Pancreas (tissue), 10 donors: ENCODE data around the gene MTARC2. TPM values are rescaled to one million over a fixed set of nuclear protein-coding genes. Genes with fewer than 3 reads are reported as not detected.

Experiments used
- ATAC-seq, 4 donors: fragments of 200-7000 bp; cut with Tn5 transposase; one replicate each; pipeline versions ENCODE4 v1.8.0 to v1.9.1; 2020; ENCODE audit warnings: mild to moderate bottlenecking in 4 of 4, moderate library complexity in 4 of 4
- DNase-seq, 6 donors: peaks; one replicate each; pipeline ENCODE4 v3.0.0-alpha.2; 2020
- FAIRE-seq: peaks from 2 replicates; lab custom pipeline; 2012; peaks lifted over from hg19 to GRCh38; lab: Jason Lieb, UNC
- H3K27ac ChIP-seq, 4 donors: fragments of 200-600 bp; sonication (generic); 1 replicate in 3 of 4; 2 replicates in 1 of 4; pipeline versions ENCODE4 v1.5.0 to v1.8.0; 2020
- H3K27me3 ChIP-seq, 4 donors: fragments of 200-600 bp; one replicate each; pipeline ENCODE4 v1.8.0; 2021
- H3K36me3 ChIP-seq, 3 donors: fragments of 200-600 bp; sonication (generic) in 1 of 3; one replicate each; pipeline versions ENCODE4 v1.5.0 to v1.8.0; 2020 to 2021
- H3K4me1 ChIP-seq, 3 donors: fragments of 200-600 bp; one replicate each; pipeline ENCODE4 v1.8.0; 2021
- H3K4me3 ChIP-seq, 4 donors: fragments of 200-600 bp; sonication (generic) in 2 of 4; one replicate each; pipeline versions ENCODE4 v1.5.0 to v1.8.0; 2020 to 2021
- H3K9me3 ChIP-seq, 4 donors: fragments of 200-600 bp; one replicate each; pipeline ENCODE4 v1.8.0; 2021
- WGBS, 2 donors: extraction: QIAGEN DNeasy Blood & Tissue Kit; methylation state at CpG; one replicate each; pipeline ENCODE4 v1.1.7; 2013; 5-methylcytosine and 5-hydroxymethylcytosine counted together
- intact Hi-C, 3 donors: fragments of 100-400 bp; cut with DNase I; formaldehyde crosslinking; loops; one replicate each; pipeline versions ENCODE4 v1.11.1 to v1.14.2; 2022
- polyA plus RNA-seq, 2 donors: library from polyadenylated mRNA; stranded (reverse); fragments of 200-250 nt; gene quantifications; one replicate each; pipeline ENCODE4 v1.2.3, GENCODE V29; 2013
- total RNA-seq, 6 donors: library from RNA; stranded (reverse); fragmentation: NEBNext Ultra II Directional in 4 of 6; extraction: Animal tissue kit (Norgen Biotek cat#: 25700) in 4 of 6; gene quantifications; one replicate each; pipeline versions ENCODE4 v1.2.1 to v1.2.4, GENCODE V29; 2021 to 2023
- TF ChIP-seq, protein P1 (sequence below), 4 donors: fragments of 200-600 bp; sonication (generic) in 3 of 4; IDR thresholded peaks; one replicate each; pipeline versions ENCODE4 v1.5.0 to v1.8.0; 2021; ENCODE audit warnings: antibody characterized with exemption in 4 of 4
- donor health status: healthy with polysubstance abuse.
- donor health status: DM: no; HTN: no; CAD: no; lungs with moderate emphysema.
- donor health status: DM: no; HTN: no; CAD: no.
- donor health status: control.
- donor health status: control.
- donor health status: Bipolar disorder and iron deficiency.
- donor health status: DM: yes; HTN: yes; CAD: no.
- donor health status: DM: no; HTN: no; CAD: no.
- donor health status: DM: no; HTN: no; CAD: no.
- donor health status: DM: yes; HTN: yes; CAD: no.

Gene MTARC2
- total and polyA plus RNA-seq, 8 donors, result 12.2 to 27.0 (median 16.6) TPM

DNA sequence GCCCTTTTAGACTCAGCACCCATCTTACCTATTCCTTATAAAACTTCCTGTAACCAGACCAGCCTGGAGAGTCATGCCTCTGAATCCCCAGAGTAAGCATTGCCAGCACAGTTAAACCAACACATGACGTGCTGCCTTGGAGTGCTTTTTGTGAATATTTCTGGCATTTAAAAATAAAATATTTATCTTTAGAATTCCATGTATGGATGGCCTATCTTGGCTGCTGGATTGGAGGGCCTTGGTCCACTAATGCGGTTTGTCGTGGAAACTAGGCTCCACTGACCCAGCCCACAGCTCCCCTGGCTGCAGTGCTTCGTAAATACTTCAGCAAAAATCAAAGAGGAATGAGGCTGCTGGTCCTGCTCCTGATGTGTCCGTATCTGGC is 56.1 kb downstream of the MTARC2 start:
- no peak overlapping the region for H3K4me3 ChIP-seq
- no peaks in the 10 kb centered on the region for H3K27me3 ChIP-seq
- FAIRE-seq (no peak), ATAC-seq (no peak), DNase-seq (no peak)
- no peaks in the 10 kb centered on the region for H3K4me1 ChIP-seq
- 73 to 81% methylated on average over 5 of the region's 5 CpGs for WGBS, 2 donors
- intact Hi-C loops, result no loop called here
- TF ChIP-seq, protein P1, sequence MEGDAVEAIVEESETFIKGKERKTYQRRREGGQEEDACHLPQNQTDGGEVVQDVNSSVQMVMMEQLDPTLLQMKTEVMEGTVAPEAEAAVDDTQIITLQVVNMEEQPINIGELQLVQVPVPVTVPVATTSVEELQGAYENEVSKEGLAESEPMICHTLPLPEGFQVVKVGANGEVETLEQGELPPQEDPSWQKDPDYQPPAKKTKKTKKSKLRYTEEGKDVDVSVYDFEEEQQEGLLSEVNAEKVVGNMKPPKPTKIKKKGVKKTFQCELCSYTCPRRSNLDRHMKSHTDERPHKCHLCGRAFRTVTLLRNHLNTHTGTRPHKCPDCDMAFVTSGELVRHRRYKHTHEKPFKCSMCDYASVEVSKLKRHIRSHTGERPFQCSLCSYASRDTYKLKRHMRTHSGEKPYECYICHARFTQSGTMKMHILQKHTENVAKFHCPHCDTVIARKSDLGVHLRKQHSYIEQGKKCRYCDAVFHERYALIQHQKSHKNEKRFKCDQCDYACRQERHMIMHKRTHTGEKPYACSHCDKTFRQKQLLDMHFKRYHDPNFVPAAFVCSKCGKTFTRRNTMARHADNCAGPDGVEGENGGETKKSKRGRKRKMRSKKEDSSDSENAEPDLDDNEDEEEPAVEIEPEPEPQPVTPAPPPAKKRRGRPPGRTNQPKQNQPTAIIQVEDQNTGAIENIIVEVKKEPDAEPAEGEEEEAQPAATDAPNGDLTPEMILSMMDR (IDR thresholded peaks at IDR 0.05), result no peak
- no peak overlapping the region for H3K27ac ChIP-seq
- H3K36me3 ChIP-seq, result no peaks in the 10 kb centered on the region
- H3K9me3 ChIP-seq, result no peaks in the 10 kb centered on the region

DNA sequence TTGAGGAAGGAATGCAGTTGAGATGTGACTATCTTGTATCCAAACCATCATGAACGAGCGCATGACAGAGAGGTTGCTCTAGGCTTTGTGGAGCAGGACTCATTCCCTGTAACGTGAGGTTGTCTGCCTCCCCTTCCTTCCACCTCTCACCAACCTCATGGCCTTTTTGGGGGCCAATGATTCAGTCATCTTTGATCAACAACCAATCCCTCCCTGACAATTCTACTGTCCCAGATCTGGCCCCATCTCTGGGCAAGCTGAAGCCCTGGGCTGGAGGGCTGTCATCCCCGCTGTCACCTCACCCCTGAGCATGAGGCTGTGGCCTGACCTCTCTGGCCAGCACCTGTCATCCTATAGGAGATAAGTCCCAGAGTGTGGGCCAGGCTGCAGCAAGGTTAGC is 58.3 kb downstream of the MTARC2 start:
- ATAC-seq (no peak), FAIRE-seq (no peak), DNase-seq (no peak)
- no peaks in the 10 kb centered on the region for H3K9me3 ChIP-seq
- 86 to 92% methylated on average over 4 of the region's 4 CpGs for whole genome bisulfite sequencing, 2 donors
- H3K27me3 ChIP-seq, result no peaks in the 10 kb centered on the region
- no peaks in the 10 kb centered on the region for H3K4me1 ChIP-seq
- H3K27ac ChIP-seq, result no peak overlapping the region
- no peak overlapping the region for H3K4me3 ChIP-seq
- intact Hi-C loops, result no loop called here
- H3K36me3 ChIP-seq, result no peaks in the 10 kb centered on the region
- TF ChIP-seq, protein P1 (IDR thresholded peaks at IDR 0.05), result no peak

DNA sequence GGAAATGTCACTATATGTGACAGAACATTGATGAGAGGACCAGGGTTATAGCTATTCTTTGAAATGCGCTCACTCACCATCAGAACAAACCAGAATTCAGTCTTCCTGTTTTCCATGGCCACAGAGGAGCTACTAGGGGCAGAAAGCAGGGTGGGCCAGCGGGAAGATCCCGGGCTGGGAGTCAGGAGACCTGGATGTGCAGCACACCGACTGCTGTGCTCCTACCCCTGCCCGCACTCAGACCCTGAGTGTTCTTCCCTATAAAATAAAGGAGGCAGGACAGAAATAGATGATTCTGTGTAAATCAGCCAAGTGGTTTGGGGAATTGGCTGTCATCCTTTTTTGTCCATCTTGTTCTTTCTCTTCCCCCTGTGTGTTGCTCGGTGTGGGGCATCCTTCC is 59.6 kb downstream of the MTARC2 start:
- no peak overlapping the region for H3K27ac ChIP-seq
- 82 to 88% methylated on average over 6 of the region's 6 CpGs for WGBS, 2 donors
- H3K9me3 ChIP-seq, result no peaks in the 10 kb centered on the region
- no peaks in the 10 kb centered on the region for H3K4me1 ChIP-seq
- no peaks in the 10 kb centered on the region for H3K36me3 ChIP-seq
- FAIRE-seq, result no peak
- no peak for DNase-seq
- intact Hi-C loops, result no loop called here
- TF ChIP-seq, protein P1 (IDR thresholded peaks at IDR 0.05), result no peak
- ATAC-seq, result no peak
- no peak overlapping the region for H3K4me3 ChIP-seq
- H3K27me3 ChIP-seq, result no peaks in the 10 kb centered on the region

DNA sequence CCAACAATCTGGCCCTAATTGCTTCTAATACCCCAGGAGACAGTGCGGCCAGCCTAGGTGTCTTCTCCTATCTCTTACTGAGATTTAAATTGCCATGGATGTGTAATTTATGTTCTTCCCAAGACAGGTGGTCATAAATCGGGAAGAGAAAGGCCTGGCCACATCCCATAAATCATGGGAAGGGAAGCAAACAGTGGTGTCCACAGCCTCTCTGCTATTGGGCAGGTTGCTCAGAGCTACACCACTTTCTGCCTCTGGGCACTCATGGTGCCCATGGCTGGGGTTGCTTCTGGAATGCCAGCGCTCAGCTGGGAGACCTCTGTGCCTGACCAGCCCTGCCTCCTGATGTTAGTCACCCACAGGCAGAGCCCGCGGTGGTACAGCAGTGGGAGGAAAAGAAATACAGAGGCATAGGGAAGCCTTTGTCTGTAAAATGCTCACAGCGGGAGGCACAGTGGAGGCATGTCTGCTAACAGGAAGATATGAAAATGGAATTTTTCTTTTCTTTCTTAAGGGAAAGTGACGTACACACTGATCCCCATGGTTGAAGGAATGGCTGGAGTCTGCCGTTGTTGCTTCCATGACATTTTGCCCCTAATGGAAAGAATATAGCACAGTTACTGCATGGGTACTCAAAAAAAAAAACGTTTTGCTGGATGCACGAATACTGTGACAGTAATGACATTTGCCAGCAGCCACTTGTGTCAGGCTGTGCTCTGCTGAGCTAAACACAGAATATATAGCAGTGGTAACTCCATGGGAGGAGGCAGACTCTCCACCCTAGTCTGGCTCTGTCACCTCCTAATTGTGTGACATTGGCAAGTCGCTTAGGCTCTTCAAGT is 60.4 kb downstream of the MTARC2 start:
- Histone ChIP-seq H3K27ac (no peak overlapping the region), H3K36me3 (no peaks in the 10 kb centered on the region), H3K4me3 (no peak overlapping the region), H3K4me1 (no peaks in the 10 kb centered on the region), H3K27me3 (no peaks in the 10 kb centered on the region), H3K9me3 (no peaks in the 10 kb centered on the region)
- 80 to 84% methylated on average over 11 of the region's 11 CpGs for WGBS, 2 donors
- DNase-seq (no peak), FAIRE-seq (no peak), ATAC-seq (no peak)
- TF ChIP-seq, protein P1 (IDR thresholded peaks at IDR 0.05), result no peak
- intact Hi-C loops, result no loop called here

DNA sequence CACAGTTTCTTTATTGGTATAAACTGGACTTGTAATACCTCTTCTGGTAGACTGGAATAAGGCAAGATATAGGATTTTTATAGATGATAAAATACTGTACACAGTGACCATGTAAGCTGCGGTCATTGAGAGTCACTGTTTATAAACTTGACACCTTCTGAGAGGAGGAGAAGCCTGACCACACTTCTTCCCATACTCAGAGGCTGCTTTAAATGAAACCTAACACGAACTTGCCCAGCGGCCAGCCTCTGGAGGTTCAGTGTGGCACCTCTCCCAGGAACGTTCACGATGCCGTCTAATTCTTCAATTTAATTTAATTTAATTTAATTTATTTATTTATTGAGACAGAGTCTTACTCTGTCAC is 61.0 kb downstream of the MTARC2 start:
- DNase-seq (no peak), ATAC-seq (no peak), FAIRE-seq (no peak)
- no peaks in the 10 kb centered on the region for H3K4me1 ChIP-seq
- intact Hi-C loops, result no loop called here
- no peaks in the 10 kb centered on the region for H3K27me3 ChIP-seq
- H3K9me3 ChIP-seq, result no peaks in the 10 kb centered on the region
- 77 to 84% methylated on average over 6 of the region's 6 CpGs for WGBS, 2 donors
- H3K36me3 ChIP-seq, result no peaks in the 10 kb centered on the region
- TF ChIP-seq, protein P1 (IDR thresholded peaks at IDR 0.05), result no peak
- no peak overlapping the region for H3K27ac ChIP-seq
- H3K4me3 ChIP-seq, result no peak overlapping the region
